CD4-positive, alpha-beta T cell (primary cell): ENCODE data around the gene ZIC2. TPM values are rescaled to one million over a fixed set of nuclear protein-coding genes. Genes with fewer than 3 reads are reported as not detected.

Experiments
- ATAC-seq: fragments of 200-7000 bp; cut with Tn5 transposase; one replicate; pipeline ENCODE4 v1.10.0; 2022; ENCODE audit warnings: mild to moderate bottlenecking; ENCODE audit not compliant: poor library complexity
- CTCF ChIA-PET: fragments of 350-600 bp; sonication (Branson Sonifier 250); formaldehyde crosslinking; loops from one replicate; lab custom pipeline; 2021; ENCODE audit warnings: antibody characterized with exemption, inconsistent platforms; lab: Charles Lee
- POLR2A ChIA-PET: fragments of 350-600 bp; sonication (Branson Sonifier 250); formaldehyde crosslinking; loops from one replicate; lab custom pipeline; 2021; ENCODE audit warnings: antibody characterized with exemption, inconsistent platforms; lab: Charles Lee
- DNase-seq, 14 experiments: peaks; one replicate each; pipeline ENCODE4 v3.0.0-alpha.2; 2013 to 2020; ENCODE audit warnings: mixed read lengths in 2 of 14
- H3K27ac ChIP-seq, 2 donors: one replicate each; pipeline versions ENCODE4 v1.5.1 to v1.7.0; 2013; ENCODE audit warnings: low read length in 2 of 2, low read depth in 1 of 2, mild to moderate bottlenecking in 1 of 2
- H3K27me3 ChIP-seq, 2 experiments: 1 replicate in 1 of 2; 2 replicates in 1 of 2; pipeline versions ENCODE4 v1.6.1 to v1.7.0; 2013; ENCODE audit warnings: low read length in 2 of 2, control low read depth in 1 of 2, mild to moderate bottlenecking in 1 of 2, moderate library complexity in 1 of 2; ENCODE audit not compliant: insufficient read depth in 2 of 2, control insufficient read depth in 1 of 2
- H3K36me3 ChIP-seq: one replicate; pipeline ENCODE4 v1.6.1; 2013; ENCODE audit warnings: low read length, control low read depth; ENCODE audit not compliant: insufficient read depth
- H3K4me1 ChIP-seq: one replicate; pipeline ENCODE4 v1.6.1; 2013; ENCODE audit warnings: low read length, control low read depth; ENCODE audit not compliant: insufficient read depth
- H3K4me3 ChIP-seq: one replicate; pipeline ENCODE4 v1.5.1; 2013; ENCODE audit warnings: mild to moderate bottlenecking, low read length, moderate library complexity
- H3K9me3 ChIP-seq, 2 experiments: 1 replicate in 1 of 2; 2 replicates in 1 of 2; pipeline versions ENCODE4 v1.6.1 to v1.7.0; 2013; ENCODE audit warnings: low read length in 2 of 2, mild to moderate bottlenecking in 2 of 2, control low read depth in 1 of 2, moderate library complexity in 1 of 2; ENCODE audit not compliant: control insufficient read depth in 1 of 2, insufficient read depth in 1 of 2
- H3K27ac Mint-ChIP-seq: one replicate; pipeline ENCODE4 v1.8.0; 2020; ENCODE audit warnings: mixed read lengths
- H3K27me3 Mint-ChIP-seq: one replicate; pipeline ENCODE4 v1.8.0; 2021; ENCODE audit warnings: mixed read lengths
- H3K36me3 Mint-ChIP-seq: one replicate; pipeline ENCODE4 v1.8.0; 2021; ENCODE audit warnings: low read depth, mixed read lengths
- H3K4me1 Mint-ChIP-seq: one replicate; pipeline ENCODE4 v1.8.0; 2021; ENCODE audit warnings: low read depth, mixed read lengths
- H3K4me3 Mint-ChIP-seq: one replicate; pipeline ENCODE4 v1.8.0; 2020; ENCODE audit warnings: mild to moderate bottlenecking, mixed read lengths
- H3K9me3 Mint-ChIP-seq: one replicate; pipeline ENCODE4 v1.8.0; 2020; ENCODE audit warnings: mixed read lengths
- intact Hi-C, 2 experiments: fragments of 100-400 bp; cut with DNase I in 1 of 2; cut with micrococcal nuclease in 1 of 2; formaldehyde crosslinking; loops; one replicate each; pipeline versions ENCODE4 v1.15.1 to v1.9.0; 2023 to 2025; cut with DNase I, micrococcal nuclease
- total RNA-seq, 174 experiments: library from RNA in 2 of 174; stranded (reverse) in 2 of 174; gene quantifications; one replicate each; pipeline ENCODE4 v1.2.3 and lab custom pipeline; 2021 to 2026
- TF ChIP-seq, protein P1 (sequence below): fragments of 200-600 bp; IDR thresholded peaks from one replicate; pipeline ENCODE4 v1.8.0; 2022; ENCODE audit warnings: antibody characterized with exemption, mild to moderate bottlenecking

ZIC2 gene
- total RNA-seq, 2 experiments from 2014 or later: not detected

DNA sequence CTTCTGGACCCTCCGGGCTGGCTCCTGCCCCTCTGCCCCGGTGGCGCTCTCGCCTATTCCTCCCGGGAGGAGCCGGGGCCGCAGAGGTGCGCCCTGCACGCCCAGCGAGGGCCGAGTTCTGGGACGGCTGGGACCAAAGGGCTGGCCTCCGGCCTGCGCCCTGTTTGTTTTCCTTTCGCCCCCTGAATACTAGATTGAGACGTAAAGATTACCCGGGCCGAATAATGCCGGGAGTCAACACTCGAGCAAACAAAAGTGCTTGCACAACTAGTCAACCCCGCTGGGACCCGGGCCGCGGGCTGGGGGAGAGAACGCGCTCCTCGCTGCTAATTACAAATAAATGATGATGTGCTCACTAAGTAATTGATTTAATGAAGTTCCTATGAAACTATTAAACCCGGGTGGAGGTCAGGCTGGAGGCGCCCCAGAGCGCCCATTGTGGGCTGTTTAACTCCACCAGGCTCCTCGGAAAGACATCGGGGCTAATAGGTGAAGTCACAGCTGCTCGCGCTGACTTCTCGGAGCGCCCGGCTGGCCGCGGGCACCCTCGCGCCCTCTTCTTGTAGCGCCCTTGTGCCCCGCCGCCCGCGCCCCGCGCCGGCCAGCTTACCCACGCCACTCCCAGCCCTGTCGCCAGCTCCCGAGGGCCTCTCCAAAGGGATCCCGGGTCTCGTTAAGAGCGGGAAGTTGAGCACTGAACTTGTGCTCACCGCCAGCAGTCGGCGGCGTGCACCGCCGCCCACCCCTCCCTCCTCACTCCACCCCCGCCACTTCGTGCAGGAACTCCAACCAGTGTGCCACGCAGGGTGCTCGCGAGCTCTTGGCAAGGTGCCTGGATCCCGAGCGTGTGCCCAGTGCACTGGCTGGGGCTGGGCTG is 24.9 kb upstream of the ZIC2 start:
- H3K36me3 ChIP-seq: no peaks in the 10 kb centered on the region
- H3K27me3 Mint-ChIP-seq: peaks cover 97% of the 10 kb centered on the region
- H3K4me1 Mint-ChIP-seq: peaks cover 37% of the 10 kb centered on the region
- H3K4me1 ChIP-seq: peaks cover 46% of the 10 kb centered on the region
- peak overlapping the region; percentile 22 for H3K4me3 ChIP-seq
- H3K9me3 Mint-ChIP-seq: peaks cover 2% of the 10 kb centered on the region
- peaks cover 82 to 86% of the 10 kb centered on the region in 2 experiments for H3K27me3 ChIP-seq
- DNase-seq (peak in 2 of 14 experiments; percentile 24 to 25), ATAC-seq (peak; percentile 35)
- H3K27ac ChIP-seq: no peak overlapping the region
- ChIA-PET CTCF (interaction anchor here (1.6 kb wide), 1 partner anchor 17 kb away, joined by 3 read pairs; no protein-coding TSS in a partner anchor), POLR2A (interaction anchor here (0.9 kb wide), 1 partner anchor 33 kb away, joined by 3 read pairs; no protein-coding TSS in a partner anchor)
- intact Hi-C loops: loop anchor here in 1 of 2 experiments (5.0 kb wide), 2 partner anchors 41 to 299 kb away; no protein-coding TSS in a partner anchor
- H3K36me3 Mint-ChIP-seq: no peaks in the 10 kb centered on the region
- TF ChIP-seq, protein P1, sequence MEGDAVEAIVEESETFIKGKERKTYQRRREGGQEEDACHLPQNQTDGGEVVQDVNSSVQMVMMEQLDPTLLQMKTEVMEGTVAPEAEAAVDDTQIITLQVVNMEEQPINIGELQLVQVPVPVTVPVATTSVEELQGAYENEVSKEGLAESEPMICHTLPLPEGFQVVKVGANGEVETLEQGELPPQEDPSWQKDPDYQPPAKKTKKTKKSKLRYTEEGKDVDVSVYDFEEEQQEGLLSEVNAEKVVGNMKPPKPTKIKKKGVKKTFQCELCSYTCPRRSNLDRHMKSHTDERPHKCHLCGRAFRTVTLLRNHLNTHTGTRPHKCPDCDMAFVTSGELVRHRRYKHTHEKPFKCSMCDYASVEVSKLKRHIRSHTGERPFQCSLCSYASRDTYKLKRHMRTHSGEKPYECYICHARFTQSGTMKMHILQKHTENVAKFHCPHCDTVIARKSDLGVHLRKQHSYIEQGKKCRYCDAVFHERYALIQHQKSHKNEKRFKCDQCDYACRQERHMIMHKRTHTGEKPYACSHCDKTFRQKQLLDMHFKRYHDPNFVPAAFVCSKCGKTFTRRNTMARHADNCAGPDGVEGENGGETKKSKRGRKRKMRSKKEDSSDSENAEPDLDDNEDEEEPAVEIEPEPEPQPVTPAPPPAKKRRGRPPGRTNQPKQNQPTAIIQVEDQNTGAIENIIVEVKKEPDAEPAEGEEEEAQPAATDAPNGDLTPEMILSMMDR: no peak
- no peak overlapping the region for H3K27ac Mint-ChIP-seq
- peaks cover 0 to 51% of the 10 kb centered on the region in 2 experiments for H3K9me3 ChIP-seq
- H3K4me3 Mint-ChIP-seq: peak overlapping the region; percentile 60

DNA sequence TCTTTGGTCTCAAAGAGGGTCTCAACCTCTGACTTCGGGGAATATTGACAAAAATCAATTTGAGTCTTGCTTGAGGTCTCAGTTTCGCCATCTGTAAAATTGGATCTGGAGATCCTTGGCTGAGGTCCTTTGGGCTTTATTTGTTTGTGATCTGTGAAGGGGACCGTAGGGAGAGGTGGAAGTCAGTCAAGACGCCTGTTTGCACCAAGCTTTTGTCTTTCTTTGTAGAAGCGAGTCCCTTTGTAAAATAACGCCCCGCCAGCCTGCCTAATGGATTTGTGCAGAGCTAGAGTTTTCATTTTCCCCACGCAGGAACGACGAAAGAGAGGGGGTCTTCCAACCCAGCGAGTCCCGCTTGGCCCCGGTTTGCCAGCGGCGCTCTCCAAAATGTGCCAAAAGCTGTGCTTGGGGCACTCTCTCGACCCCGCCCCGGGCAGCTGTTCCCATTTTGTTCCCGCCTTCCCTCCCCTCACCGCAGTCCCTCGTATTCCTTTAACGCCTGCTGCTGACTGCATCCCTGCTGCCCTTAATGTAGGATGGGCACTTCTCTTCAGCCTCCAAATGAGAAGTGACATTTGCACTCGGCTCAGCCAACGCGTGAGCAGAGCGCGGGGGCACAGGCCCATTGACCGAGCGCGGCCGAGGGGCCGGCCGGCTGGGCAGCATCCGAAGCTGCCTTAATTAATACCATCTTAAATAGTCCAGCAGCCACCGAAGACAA is 23.0 kb upstream of the ZIC2 start:
- ChIA-PET POLR2A (interaction anchor here (1.3 to 1.6 kb wide), 2 partner anchors 9 to 302 kb away, joined by 4 read pairs; no protein-coding TSS in a partner anchor), CTCF (interaction anchor here (0.7 to 1.2 kb wide), 2 partner anchors 11 to 28 kb away, joined by 3 read pairs; no protein-coding TSS in a partner anchor)
- H3K9me3 ChIP-seq: peaks cover 0 to 51% of the 10 kb centered on the region in 2 experiments
- TF ChIP-seq, protein P1: no peak
- peaks cover 86 to 96% of the 10 kb centered on the region in 2 experiments for H3K27me3 ChIP-seq
- H3K36me3 ChIP-seq: no peaks in the 10 kb centered on the region
- Mint-ChIP-seq H3K4me3 (no peak overlapping the region), H3K27ac (no peak overlapping the region), H3K27me3 (peaks cover 96% of the 10 kb centered on the region), H3K9me3 (peaks cover 2% of the 10 kb centered on the region), H3K4me1 (peaks cover 37% of the 10 kb centered on the region), H3K36me3 (no peaks in the 10 kb centered on the region)
- ATAC-seq (no peak), DNase-seq (no peak)
- no peak overlapping the region for H3K27ac ChIP-seq
- H3K4me1 ChIP-seq: peaks cover 46% of the 10 kb centered on the region
- intact Hi-C loops: loop anchor here in 1 of 2 experiments (5.0 kb wide), 2 partner anchors 39 to 301 kb away; no protein-coding TSS in a partner anchor
- H3K4me3 ChIP-seq: no peak overlapping the region

DNA sequence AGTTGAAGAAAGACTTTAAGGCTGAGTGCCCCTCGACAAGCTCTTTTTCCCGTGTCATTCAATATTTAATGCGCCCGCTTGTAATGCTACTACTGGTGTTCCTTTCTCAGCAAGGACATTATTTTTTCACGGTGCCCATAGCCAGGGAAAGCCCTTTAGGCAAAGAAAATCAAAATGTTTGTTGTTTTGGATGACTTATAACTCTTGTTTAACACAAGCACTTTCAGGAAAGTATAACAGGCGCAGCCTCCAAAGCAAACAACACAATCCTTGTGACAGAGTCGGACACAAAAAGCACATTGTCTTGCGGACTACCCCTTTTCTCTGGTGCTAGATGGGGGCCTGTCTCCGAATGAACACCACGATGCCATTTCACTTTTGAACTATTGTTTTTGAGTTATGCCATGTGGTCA is 22.5 kb upstream of the ZIC2 start:
- Mint-ChIP-seq H3K36me3 (no peaks in the 10 kb centered on the region), H3K4me1 (peaks cover 37% of the 10 kb centered on the region), H3K27ac (no peak overlapping the region), H3K27me3 (peaks cover 96% of the 10 kb centered on the region), H3K9me3 (peaks cover 2% of the 10 kb centered on the region), H3K4me3 (peak overlapping the region; percentile 4)
- Histone ChIP-seq H3K4me3 (no peak overlapping the region), H3K4me1 (peaks cover 46% of the 10 kb centered on the region), H3K9me3 (peaks cover 0 to 51% of the 10 kb centered on the region in 2 experiments), H3K36me3 (no peaks in the 10 kb centered on the region), H3K27ac (no peak overlapping the region), H3K27me3 (peaks cover 84 to 96% of the 10 kb centered on the region in 2 experiments)
- no peak for ATAC-seq
- CTCF ChIA-PET: interaction anchor here (1.2 kb wide), 1 partner anchor 11 kb away, joined by 3 read pairs; no protein-coding TSS in a partner anchor
- TF ChIP-seq, protein P1: no peak
- DNase-seq: peak in 1 of 14 experiments; percentile 6
- intact Hi-C loops: loop anchor here in 1 of 2 experiments (5.0 kb wide), 2 partner anchors 38 to 302 kb away; no protein-coding TSS in a partner anchor
- POLR2A ChIA-PET: interaction anchor here (1.6 kb wide), 1 partner anchor 302 kb away, joined by 4 read pairs; no protein-coding TSS in a partner anchor
